GM19468 (cell line): ENCODE measurements around the gene GRK5.
"Not testable (repeated sequence)": the region's sequence is repeated elsewhere in the genome, so short reads cannot be mapped to it uniquely, and the experiment has no call there.

Experiments
- ATAC-seq: cut with Tn5 transposase; IDR thresholded peaks from one replicate; pipeline ENCODE4 v1.9.1; 2021; ENCODE audit warnings: mild to moderate bottlenecking, moderate library complexity, moderate number of reproducible peaks; ENCODE audit not compliant: unreplicated experiment; ENCODE audit errors: extremely low read depth

GRK5 gene

GRCh38 chr10:119269737-119270136 is 62.4 kb downstream of the GRK5 start:
- ATAC-seq, result no peak

GRCh38 chr10:119270762-119271366 is 63.5 kb downstream of the GRK5 start:
- ATAC-seq, result no peak

- not testable (repeated sequence) for ATAC-seq
Measured at GRCh38 chr10:119272338-119272734, 65.0 kb downstream of the GRK5 start.

DNA sequence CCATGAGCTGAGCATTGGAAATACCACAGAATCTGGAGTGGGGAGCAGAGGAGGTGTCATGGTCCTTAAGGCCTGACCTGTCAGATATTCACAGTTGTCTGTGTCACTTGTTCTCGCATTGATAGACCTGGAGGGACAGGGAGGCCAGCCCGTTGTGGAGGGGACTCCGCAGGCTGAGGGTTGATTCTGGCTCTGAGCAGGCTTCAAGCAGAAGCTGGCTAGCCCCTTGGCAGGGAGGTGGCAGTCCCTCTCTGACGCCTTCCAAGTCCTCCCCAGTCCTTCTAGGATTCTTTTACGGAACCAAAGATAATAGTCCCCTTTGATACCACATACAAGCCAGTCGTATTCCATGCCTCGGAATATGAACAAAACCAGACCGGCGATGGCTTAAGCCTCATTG is 65.4 kb downstream of the GRK5 start:
- ATAC-seq, result no peak

DNA sequence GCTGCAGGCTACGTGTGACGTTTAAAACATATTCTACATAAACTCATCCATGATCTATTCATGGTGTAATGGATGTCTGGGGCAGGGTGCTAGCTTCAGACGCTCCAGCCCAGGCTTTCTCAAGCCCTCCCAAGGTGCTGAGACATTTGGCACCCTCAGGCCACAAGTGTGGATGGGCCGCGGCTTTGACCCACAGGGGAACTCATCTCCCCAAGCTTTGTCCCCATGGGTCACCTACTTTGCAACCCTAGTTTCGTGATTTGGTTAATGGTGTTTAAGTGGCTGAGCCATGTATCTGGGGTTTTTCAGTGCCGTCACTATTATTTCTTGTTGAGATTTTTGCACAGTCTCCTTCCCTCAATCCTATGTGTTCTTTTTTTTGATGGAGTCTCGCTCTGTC is 66.0 kb downstream of the GRK5 start:
- ATAC-seq, result no peak

DNA sequence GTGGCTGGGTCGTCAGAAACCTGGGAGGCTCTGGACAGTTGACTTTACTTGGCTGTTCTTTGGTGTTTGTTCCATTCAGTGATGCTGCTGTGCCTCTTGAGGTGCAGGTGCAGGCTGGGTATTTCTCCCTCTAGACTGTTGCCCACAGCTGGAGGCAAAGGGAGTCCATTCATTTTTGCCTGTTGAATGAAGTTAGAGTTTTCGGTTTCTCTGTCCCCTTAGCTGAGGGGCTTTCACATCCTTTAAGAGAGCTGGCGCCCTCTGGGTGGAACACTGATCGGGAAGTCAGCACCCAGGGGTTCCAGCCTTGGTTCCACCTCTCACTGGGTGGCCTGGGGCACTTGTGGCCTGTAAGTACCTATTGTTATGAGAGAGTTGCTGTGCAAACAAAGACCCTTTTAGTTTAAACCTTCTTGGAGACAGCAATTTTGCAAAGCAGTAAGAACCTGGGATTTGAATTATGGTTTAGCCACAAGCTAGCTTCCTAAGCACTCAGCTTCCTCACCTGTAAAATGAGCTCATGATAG is 67.2 kb downstream of the GRK5 start:
- no peak for ATAC-seq

GRCh38 chr10:119275085-119275484 is 67.7 kb downstream of the GRK5 start:
- no peak for ATAC-seq

- ATAC-seq, result not testable (repeated sequence)
Measured at GRCh38 chr10:119276194-119276593, 68.8 kb downstream of the GRK5 start.

GRCh38 chr10:119278126-119278709 is 70.8 kb downstream of the GRK5 start:
- no peak for ATAC-seq

DNA sequence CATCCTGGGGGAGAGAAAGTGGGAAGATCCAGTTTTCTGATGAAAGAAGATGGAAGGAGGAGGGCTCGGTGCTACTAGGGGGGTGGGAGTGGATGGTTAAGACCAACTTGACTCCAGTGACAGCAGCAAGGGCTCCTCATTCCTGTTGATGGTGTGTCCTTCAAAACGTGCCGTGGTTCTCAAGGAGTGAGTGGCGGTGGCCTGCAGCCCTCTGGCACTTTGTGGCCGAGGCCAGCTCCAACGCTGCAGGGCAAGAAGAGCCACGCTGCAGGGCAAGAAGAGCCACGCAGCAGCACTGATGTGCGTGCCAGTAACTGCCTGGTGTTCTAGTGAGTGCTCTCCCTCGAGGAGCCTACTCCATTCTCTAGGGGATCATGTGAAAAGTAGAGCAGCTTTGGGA is 72.1 kb downstream of the GRK5 start:
- ATAC-seq, result no peak

DNA sequence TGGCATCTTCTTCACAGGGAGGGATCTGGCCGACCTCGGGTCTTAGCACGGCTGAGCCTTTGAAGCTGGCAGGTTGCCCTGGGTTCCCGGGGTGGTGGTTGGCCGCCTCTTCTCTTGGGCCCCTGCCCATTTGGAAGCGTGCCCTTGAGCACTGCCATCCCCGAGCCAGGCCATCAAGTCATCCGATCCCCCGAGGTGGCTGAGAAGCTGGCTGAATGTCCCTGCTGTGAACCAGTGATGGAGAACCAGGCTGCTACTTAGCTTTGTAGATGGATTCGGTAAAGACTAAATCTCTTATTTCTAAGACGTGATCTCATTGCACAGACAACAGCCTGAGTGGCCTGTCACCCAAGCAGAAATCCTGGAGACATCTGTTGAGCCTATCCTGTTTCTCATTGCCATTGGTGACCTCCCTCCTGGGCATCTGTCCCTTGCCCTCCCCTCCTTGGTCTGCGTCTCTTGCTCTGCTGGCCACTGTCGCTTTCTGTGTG is 74.3 kb downstream of the GRK5 start:
- ATAC-seq, result no peak

- no peak for ATAC-seq
Measured at GRCh38 chr10:119282446-119282845, 75.1 kb downstream of the GRK5 start.

DNA sequence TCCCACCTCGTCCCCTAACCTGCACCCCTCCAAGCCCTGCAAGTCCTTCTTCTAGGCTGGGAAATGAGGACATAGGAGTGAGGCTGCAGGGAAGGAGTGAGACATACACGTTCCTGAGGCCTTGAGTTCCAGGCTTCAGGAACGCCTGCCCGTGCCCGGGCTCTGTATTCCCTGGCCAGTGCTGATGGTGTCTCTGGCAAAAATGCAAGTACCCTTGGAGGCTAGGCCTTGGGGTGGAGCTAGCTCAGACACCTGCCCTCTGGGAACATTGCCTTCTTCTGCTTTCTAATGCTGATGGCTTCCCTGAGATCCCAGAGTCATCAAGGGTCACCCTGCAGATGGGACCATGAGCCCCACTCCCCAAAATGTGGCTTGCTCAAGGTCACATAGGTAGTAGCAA is 76.0 kb downstream of the GRK5 start:
- ATAC-seq, result no peak

DNA sequence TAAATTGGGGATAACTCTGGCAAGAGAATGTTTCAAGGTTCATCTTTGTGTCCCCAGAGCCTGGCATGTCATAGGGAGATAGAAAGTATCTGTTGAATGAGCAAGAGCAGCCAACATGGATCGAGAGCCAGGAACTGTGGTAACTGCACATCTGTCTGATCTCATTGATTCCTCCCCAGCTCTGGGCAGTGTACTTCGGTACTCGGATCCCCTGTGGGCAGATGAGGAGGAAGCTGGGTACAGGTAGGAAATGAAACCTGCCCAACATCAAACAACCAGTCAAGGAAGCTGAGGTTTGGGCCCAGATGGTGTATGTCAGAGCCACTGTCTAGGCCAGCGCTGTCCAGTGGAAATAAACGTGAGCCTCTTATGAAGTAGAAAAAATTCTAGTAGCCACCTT is 76.4 kb downstream of the GRK5 start:
- ATAC-seq, result peak; percentile 57

- ATAC-seq, result no peak
Measured at GRCh38 chr10:119284679-119285096, 77.3 kb downstream of the GRK5 start.

- peak; percentile 54 for ATAC-seq
Measured at GRCh38 chr10:119285495-119286267, 78.3 kb downstream of the GRK5 start.

DNA sequence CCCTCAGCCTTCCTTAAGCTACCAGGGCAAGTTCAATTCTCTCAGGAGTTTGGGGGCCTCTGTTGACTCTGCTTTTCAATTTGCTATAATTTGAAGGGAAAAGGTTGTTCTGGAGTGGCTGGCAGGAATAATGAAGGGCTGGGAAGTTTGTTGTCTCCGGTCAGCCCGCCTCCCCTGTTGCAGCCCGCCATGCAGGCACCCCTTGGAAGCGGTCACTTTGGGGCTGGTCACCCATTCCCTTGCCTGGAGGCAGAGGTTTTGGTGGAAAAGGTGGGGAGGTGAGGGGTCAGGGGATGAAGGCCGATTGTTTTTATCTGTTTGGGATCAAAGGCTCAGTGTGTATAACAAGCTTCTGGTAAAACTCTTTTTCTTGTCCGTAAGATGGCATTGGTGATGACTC is 79.1 kb downstream of the GRK5 start:
- ATAC-seq, result no peak

DNA sequence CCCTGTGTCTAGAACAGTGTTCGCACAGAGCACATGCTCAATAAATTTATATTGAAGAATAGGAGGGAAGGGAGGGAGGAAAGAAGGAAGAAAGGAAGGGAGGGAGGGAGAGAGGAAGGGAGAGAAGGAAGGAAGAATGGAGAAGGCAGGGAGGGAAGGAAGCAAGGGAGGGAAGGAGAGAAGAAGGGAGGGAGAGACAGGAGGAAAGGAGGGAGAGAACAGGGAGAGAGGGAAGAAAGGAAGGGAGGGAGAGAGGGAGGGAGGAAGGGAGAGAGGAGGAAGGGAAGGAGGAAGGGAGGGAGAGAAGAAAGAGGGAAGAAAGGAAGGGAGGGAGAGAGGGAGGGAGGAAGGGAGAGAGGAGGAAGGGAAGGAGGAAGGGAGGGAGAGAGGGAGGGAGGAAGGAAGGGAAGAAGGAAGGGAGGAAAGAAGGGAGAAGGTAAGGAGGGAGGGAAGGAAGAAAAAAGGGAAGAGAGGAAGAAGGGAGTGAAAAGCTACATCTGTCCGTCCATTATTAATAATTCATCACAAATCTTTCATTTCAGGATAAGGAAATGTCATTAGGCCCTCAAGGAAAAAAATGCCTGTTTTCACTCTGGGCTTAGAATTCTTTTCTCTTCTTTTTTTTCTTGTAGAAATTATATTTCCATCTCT is 79.7 kb downstream of the GRK5 start:
- ATAC-seq, result no peak

GRCh38 chr10:119288574-119289001 is 81.2 kb downstream of the GRK5 start:
- ATAC-seq, result no peak

- no peak for ATAC-seq
Measured at GRCh38 chr10:119289227-119289920, 82.0 kb downstream of the GRK5 start.
